GM23338 (cell line): ENCODE data around the gene IRF2. TPM values are rescaled to one million over a fixed set of nuclear protein-coding genes. Genes with fewer than 3 reads are reported as not detected.

Source experiments
- polyA plus RNA-seq: library from polyadenylated mRNA; unstranded; fragments of >200 nt; fragmentation: Nextera tagmentation; extraction: Ambion mirVana; gene quantifications from 2 replicates; pipeline ENCODE4 v1.2.1, GENCODE V29; 2016
- small RNA-seq: library from RNA; depleted of rRNA; stranded (forward); fragments of <200 nt; gene quantifications from one replicate; pipeline ENCODE3, GENCODE V24; 2014; ENCODE audit warnings: low replicate concordance
- total RNA-seq: library from RNA; depleted of rRNA; stranded (reverse); fragments of >200 nt; shearing (Covaris generic); gene quantifications from 2 replicates; pipeline ENCODE4 v1.2.3, GENCODE V29; 2014; rRNA removed

Gene IRF2
- total and polyA plus RNA-seq, 2 experiments from 2014 or later = 14.7 to 15.0 TPM

Small RNA genes within 50 kb of the gene (small RNA-seq; reads per million reads assigned to genes)
- not detected for gene RF00152

Other genes starting within 250 kb of the IRF2 start
- gene CASP3, start 174.9 kb upstream of the IRF2 start, total RNA-seq = 84.4 and 115 TPM in 2 replicates
- gene CASP3, start 174.9 kb upstream of the IRF2 start, polyA plus RNA-seq = 47.3 and 50.5 TPM in 2 replicates
- 3.5 and 10.1 TPM in 2 replicates for gene PRIMPOL, start 175.2 kb upstream of the IRF2 start, total RNA-seq
- 8.5 and 9.6 TPM in 2 replicates for gene PRIMPOL, start 175.2 kb upstream of the IRF2 start, polyA plus RNA-seq